ENCODE results near the gene MEF2B.

MEF2B gene

DNA sequence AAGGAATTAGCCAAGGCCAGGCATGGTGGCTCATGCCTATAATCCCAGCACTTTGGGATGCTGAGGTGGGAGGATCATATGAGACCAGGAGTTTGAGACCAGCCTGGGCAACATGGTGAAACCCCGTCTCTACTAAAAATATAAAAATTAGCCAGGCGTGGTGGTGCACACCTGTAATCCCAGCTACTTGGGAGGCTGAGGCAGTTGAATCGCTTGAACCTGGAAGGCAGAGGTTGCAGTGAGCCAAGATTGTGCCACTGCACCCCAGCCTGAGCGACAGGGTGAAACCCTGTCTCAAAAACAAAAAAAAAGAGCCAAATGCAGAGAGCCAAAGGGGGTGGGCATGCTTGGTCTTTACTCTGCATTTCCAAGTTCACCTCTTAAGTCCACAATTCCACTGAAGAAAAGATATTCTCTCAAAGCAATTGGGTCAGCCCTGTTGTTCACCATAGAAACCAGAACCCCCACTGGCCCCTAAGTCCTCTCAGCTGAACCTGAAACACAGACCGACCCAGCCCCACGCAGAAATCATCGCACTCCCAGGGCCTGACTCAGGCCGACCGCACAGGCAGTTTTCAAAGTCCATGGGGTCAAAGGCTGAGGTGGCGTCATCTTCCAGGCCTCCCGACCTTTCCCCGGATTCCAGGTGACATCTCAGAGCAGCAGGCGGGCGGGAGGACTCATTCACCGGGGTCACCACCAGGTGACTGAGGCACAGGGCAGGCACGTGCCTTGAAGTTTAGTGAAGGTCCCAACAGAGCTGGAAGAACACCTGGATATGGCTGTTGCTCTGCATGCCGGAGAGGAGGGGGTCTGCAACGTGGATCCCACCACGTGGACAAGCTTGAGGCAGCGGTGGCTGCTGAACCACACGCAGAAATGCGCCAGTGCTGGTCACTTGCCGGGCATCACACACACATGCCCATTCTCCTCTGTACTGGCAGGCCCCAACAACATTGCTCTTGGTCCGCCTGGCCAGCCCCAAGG lies 73.1 kb downstream of the MEF2B start:
- H3K4me3 ChIP-seq (ENCODE audit: low read length), result no peak overlapping the region
- TF ChIP-seq, protein P1, sequence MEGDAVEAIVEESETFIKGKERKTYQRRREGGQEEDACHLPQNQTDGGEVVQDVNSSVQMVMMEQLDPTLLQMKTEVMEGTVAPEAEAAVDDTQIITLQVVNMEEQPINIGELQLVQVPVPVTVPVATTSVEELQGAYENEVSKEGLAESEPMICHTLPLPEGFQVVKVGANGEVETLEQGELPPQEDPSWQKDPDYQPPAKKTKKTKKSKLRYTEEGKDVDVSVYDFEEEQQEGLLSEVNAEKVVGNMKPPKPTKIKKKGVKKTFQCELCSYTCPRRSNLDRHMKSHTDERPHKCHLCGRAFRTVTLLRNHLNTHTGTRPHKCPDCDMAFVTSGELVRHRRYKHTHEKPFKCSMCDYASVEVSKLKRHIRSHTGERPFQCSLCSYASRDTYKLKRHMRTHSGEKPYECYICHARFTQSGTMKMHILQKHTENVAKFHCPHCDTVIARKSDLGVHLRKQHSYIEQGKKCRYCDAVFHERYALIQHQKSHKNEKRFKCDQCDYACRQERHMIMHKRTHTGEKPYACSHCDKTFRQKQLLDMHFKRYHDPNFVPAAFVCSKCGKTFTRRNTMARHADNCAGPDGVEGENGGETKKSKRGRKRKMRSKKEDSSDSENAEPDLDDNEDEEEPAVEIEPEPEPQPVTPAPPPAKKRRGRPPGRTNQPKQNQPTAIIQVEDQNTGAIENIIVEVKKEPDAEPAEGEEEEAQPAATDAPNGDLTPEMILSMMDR (IDR thresholded peaks at IDR 0.05; ENCODE audit: insufficient read depth, low read depth, low read length, missing control alignments), result no peak
- no peak for DNase-seq (ENCODE audit: low read depth)

GRCh38 chr19:19095691-19096090 lies 74.4 kb downstream of the MEF2B start:
- no peak for DNase-seq (ENCODE audit: low read depth)
- TF ChIP-seq, protein P1 (IDR thresholded peaks at IDR 0.05; ENCODE audit: insufficient read depth, low read depth, low read length, missing control alignments), result no peak
- H3K4me3 ChIP-seq (ENCODE audit: low read length), result no peak overlapping the region

Data from epithelial cell of esophagus (primary cell).